Omental fat pad (tissue), 4 donors: Measurements from ENCODE around the gene TEPSIN. TPM values are rescaled to one million over a fixed set of nuclear protein-coding genes. Genes with fewer than 3 reads are reported as not detected.

Experiments
- ATAC-seq: fragments of 150-250 bp; one replicate; pipeline ENCODE4 v1.9.1; 2016; ENCODE audit warnings: mild to moderate bottlenecking, moderate library complexity; ENCODE audit not compliant: low FRiP score
- DNase-seq: peaks from one replicate; pipeline ENCODE4 v3.0.0-alpha.2; 2019; ENCODE audit warnings: low spot score
- CTCF ChIP-seq, 3 donors: fragments of 450-650 bp; IDR thresholded peaks; one replicate each; pipeline ENCODE4 v1.5.1; 2016 to 2017; ENCODE audit warnings: antibody characterized with exemption in 3 of 3, mild to moderate bottlenecking in 3 of 3, moderate library complexity in 2 of 3
- total RNA-seq, 4 donors: library from RNA; depleted of rRNA; stranded (reverse); fragments of >200 nt; gene quantifications; one replicate each; pipeline ENCODE4 v1.1.0, GENCODE V29; 2016

Gene TEPSIN
- total RNA-seq, 4 donors from 2014 or later: 15.1 to 56.1 (median 33.2) TPM

- no peak for TF ChIP-seq CTCF (IDR thresholded peaks at IDR 0.05)
- no peak for DNase-seq
- ATAC-seq: no peak
Observed at GRCh38 chr17:81236784-81237183, 2.1 kb downstream of the TEPSIN start.

GRCh38 chr17:81235822-81236740, 2.8 kb downstream of the TEPSIN start:
- TF ChIP-seq CTCF (IDR thresholded peaks at IDR 0.05): no peak
- ATAC-seq: no peak
- DNase-seq: no peak

GRCh38 chr17:81234940-81235821, 3.7 kb downstream of the TEPSIN start:
- TF ChIP-seq CTCF (IDR thresholded peaks at IDR 0.05): no peak
- no peak for ATAC-seq
- DNase-seq: no peak

GRCh38 chr17:81234506-81234855, 4.4 kb downstream of the TEPSIN start:
- no peak for ATAC-seq
- DNase-seq: no peak
- TF ChIP-seq CTCF (IDR thresholded peaks at IDR 0.05): no peak

GRCh38 chr17:81233811-81234505, 4.9 kb downstream of the TEPSIN start:
- no peak for DNase-seq
- ATAC-seq: no peak
- no peak for TF ChIP-seq CTCF (IDR thresholded peaks at IDR 0.05)

GRCh38 chr17:81233316-81233715, 5.5 kb downstream of the TEPSIN start:
- no peak for ATAC-seq
- DNase-seq: no peak
- no peak for TF ChIP-seq CTCF (IDR thresholded peaks at IDR 0.05)
